Stimulated activated CD8-positive, alpha-beta memory T cell treated with anti-CD3 and anti-CD28 coated beads, Interleukin-7, amount 100 ng/mL, for 4 hours (primary cell): ENCODE results near the gene PIGH.
A peak's percentile ranks its signal among the peaks of the same experiment; 100 is the strongest.
"Not testable (repeated sequence)": the region's sequence is repeated elsewhere in the genome, so short reads cannot be mapped to it uniquely, and the experiment has no call there.

Source experiments
- DNase-seq, 2 donors: peaks; one replicate each; pipeline ENCODE4 v3.0.0-alpha.2; 2020; ENCODE audit warnings: low read depth in 2 of 2

Gene PIGH

GRCh38 chr14:67551940-67552339 lies 48.1 kb downstream of the PIGH start:
- DNase-seq, result no peak

GRCh38 chr14:67551123-67551522 lies 48.9 kb downstream of the PIGH start:
- no peak for DNase-seq

GRCh38 chr14:67549734-67550133 lies 50.3 kb downstream of the PIGH start:
- no peak for DNase-seq

GRCh38 chr14:67547224-67547780 lies 52.8 kb downstream of the PIGH start:
- DNase-seq, result no peak

- no peak for DNase-seq
These were observed 55.5 kb downstream of the PIGH start for GRCh38 chr14:67544590-67544989.

GRCh38 chr14:67542620-67543019 lies 57.4 kb downstream of the PIGH start:
- not testable (repeated sequence) for DNase-seq

- DNase-seq, result peak in 1 of 2 donors; percentile 6
These were observed 58.4 kb downstream of the PIGH start for GRCh38 chr14:67541448-67542387.
